ENCODE measurements around the gene SPSB4.

DNA sequence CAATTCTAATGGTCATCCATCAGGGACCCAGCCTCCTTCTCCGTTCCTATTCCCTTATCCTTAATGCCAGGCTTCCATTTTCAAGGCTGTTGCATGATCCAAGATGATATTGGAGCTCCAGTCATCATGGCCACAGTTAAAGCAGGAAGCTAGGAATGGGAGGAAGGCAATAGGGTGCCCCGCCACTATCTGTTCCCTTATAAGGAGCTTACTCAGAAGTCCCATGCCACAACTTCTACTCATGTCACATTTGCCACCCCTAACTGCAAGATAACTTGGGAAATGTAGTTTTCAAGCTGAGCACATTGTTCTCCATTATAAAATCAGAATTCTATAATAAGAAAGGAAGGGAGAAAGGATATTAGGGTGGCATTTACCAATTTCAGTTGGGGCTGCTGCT is 38.6 kb upstream of the SPSB4 start:
- TF ChIP-seq, protein P1, sequence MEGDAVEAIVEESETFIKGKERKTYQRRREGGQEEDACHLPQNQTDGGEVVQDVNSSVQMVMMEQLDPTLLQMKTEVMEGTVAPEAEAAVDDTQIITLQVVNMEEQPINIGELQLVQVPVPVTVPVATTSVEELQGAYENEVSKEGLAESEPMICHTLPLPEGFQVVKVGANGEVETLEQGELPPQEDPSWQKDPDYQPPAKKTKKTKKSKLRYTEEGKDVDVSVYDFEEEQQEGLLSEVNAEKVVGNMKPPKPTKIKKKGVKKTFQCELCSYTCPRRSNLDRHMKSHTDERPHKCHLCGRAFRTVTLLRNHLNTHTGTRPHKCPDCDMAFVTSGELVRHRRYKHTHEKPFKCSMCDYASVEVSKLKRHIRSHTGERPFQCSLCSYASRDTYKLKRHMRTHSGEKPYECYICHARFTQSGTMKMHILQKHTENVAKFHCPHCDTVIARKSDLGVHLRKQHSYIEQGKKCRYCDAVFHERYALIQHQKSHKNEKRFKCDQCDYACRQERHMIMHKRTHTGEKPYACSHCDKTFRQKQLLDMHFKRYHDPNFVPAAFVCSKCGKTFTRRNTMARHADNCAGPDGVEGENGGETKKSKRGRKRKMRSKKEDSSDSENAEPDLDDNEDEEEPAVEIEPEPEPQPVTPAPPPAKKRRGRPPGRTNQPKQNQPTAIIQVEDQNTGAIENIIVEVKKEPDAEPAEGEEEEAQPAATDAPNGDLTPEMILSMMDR (IDR thresholded peaks at IDR 0.05) = no peak
- TF ChIP-seq EP300 (IDR thresholded peaks at IDR 0.05) = no peak

Measured in ovary (tissue), 3 donors.